Measurements from ENCODE around the gene PAX3. TPM values are rescaled to one million over a fixed set of nuclear protein-coding genes. Genes with fewer than 3 reads are reported as not detected.

PAX3 gene
- total RNA-seq, 1 experiment from 2014 or later, result 0.03 TPM

GRCh38 chr2:222228054-222228453 is 70.7 kb downstream of the PAX3 start:
- Histone ChIP-seq H3K27ac (no peak overlapping the region), H3K27me3 (replicated peaks) (peaks cover 3% of the 10 kb centered on the region; the same call in 1 of the 2 replicates), H3K36me3 (no peaks in the 10 kb centered on the region), H3K4me1 (replicated peaks) (no peaks in the 10 kb centered on the region), H3K4me3 (no peak overlapping the region), H3K9me3 (replicated peaks) (no peaks in the 10 kb centered on the region)
- no peak for DNase-seq (ENCODE audit: low read depth in 1 of 2, low spot score in 2 of 2)

- H3K9me3 ChIP-seq (replicated peaks), result no peaks in the 10 kb centered on the region
- H3K36me3 ChIP-seq, result no peaks in the 10 kb centered on the region
- DNase-seq (ENCODE audit: low read depth in 1 of 2, low spot score in 2 of 2), result no peak
- H3K27ac ChIP-seq, result no peak overlapping the region
- H3K4me3 ChIP-seq, result no peak overlapping the region
- no peaks in the 10 kb centered on the region for H3K4me1 ChIP-seq (replicated peaks)
- peaks cover 48% of the 10 kb centered on the region for H3K27me3 ChIP-seq (replicated peaks)
Measured at GRCh38 chr2:222218786-222219185, 80.0 kb downstream of the PAX3 start.

DNA sequence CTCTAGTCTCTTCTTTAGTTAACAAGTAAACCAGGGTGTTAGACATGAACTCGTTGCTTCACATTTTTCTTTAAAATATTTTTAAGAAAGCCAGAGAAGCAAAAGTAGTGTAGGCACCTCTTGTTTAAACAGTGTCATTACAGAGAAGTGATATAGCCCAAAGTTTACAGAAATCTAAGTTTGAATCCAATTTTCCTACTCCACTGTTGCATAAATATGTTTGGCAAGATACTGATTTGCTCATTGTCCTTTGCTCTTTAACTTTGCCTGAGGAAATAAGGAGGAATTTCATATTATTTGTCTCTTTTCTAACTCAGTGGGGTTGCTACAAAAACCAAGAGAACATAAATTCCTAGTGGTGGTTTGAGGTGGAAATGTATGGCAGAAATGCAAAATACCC is 81.1 kb downstream of the PAX3 start:
- H3K27ac ChIP-seq, result no peak overlapping the region
- no peaks in the 10 kb centered on the region for H3K9me3 ChIP-seq (replicated peaks)
- no peak for DNase-seq (ENCODE audit: low read depth in 1 of 2, low spot score in 2 of 2)
- no peaks in the 10 kb centered on the region for H3K36me3 ChIP-seq
- no peak overlapping the region for H3K4me3 ChIP-seq
- H3K27me3 ChIP-seq (replicated peaks), result peaks cover 57% of the 10 kb centered on the region
- H3K4me1 ChIP-seq (replicated peaks), result no peaks in the 10 kb centered on the region

- Histone ChIP-seq H3K27me3 (replicated peaks) (peaks cover 54% of the 10 kb centered on the region), H3K4me1 (replicated peaks) (no peaks in the 10 kb centered on the region), H3K9me3 (replicated peaks) (no peaks in the 10 kb centered on the region), H3K36me3 (no peaks in the 10 kb centered on the region), H3K27ac (no peak overlapping the region), H3K4me3 (no peak overlapping the region)
- no peak for DNase-seq (ENCODE audit: low read depth in 1 of 2, low spot score in 2 of 2)
Measured at GRCh38 chr2:222214885-222215284, 83.9 kb downstream of the PAX3 start.

GRCh38 chr2:222213049-222213448 is 85.7 kb downstream of the PAX3 start:
- Histone ChIP-seq H3K27ac (no peak overlapping the region), H3K4me1 (replicated peaks) (no peaks in the 10 kb centered on the region), H3K36me3 (no peaks in the 10 kb centered on the region), H3K9me3 (replicated peaks) (no peaks in the 10 kb centered on the region), H3K4me3 (no peak overlapping the region), H3K27me3 (replicated peaks) (peaks cover 36% of the 10 kb centered on the region)
- no peak for DNase-seq (ENCODE audit: low read depth in 1 of 2, low spot score in 2 of 2)

- DNase-seq (ENCODE audit: low read depth in 1 of 2, low spot score in 2 of 2), result no peak
- H3K9me3 ChIP-seq (replicated peaks), result no peaks in the 10 kb centered on the region
- H3K4me3 ChIP-seq, result no peak overlapping the region
- no peak overlapping the region for H3K27ac ChIP-seq
- H3K36me3 ChIP-seq, result no peaks in the 10 kb centered on the region
- no peaks in the 10 kb centered on the region for H3K4me1 ChIP-seq (replicated peaks)
- H3K27me3 ChIP-seq (replicated peaks), result peaks cover 32% of the 10 kb centered on the region
Measured at GRCh38 chr2:222212571-222212970, 86.2 kb downstream of the PAX3 start.

DNA sequence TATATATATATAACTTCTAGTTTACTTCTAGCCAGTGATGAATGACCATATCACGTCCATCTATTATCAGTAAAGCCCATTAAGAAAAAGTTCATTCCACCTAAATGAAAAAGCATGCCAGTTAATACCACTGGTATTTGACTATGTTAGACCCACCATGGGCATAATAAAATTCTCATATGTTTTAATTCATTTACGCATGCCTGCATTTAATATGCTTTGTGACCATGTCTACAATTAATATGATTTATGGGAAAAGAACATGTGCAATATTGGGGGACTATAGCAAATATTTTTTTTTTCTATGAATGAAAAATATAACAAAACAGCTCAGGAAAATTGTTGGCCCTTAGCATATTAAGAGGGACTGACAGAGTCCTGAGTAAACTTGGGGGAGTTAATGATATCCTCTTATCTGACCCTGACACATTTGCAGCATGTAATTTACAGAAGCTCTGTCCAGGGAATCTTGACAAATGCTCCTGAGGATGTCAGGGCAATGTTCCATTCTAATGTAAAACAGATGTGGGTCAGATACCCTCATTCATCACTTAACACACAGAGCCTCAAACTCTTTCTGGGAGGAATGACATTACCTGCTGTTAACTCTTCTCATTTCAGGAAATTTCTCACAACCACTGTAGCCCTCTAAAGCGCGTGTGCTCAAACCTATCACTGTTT is 90.6 kb downstream of the PAX3 start:
- no peak for DNase-seq (ENCODE audit: low read depth in 1 of 2, low spot score in 2 of 2)
- Histone ChIP-seq H3K36me3 (no peaks in the 10 kb centered on the region), H3K27ac (no peak overlapping the region), H3K27me3 (replicated peaks) (peaks cover 26% of the 10 kb centered on the region), H3K9me3 (replicated peaks) (no peaks in the 10 kb centered on the region; the same call in 1 of the 2 replicates), H3K4me1 (replicated peaks) (no peaks in the 10 kb centered on the region), H3K4me3 (no peak overlapping the region)

GRCh38 chr2:222205136-222205535 is 93.7 kb downstream of the PAX3 start:
- no peak for DNase-seq (ENCODE audit: low read depth in 1 of 2, low spot score in 2 of 2)
- Histone ChIP-seq H3K27me3 (replicated peaks) (peaks cover 17% of the 10 kb centered on the region), H3K9me3 (replicated peaks) (no peaks in the 10 kb centered on the region; the same call in 1 of the 2 replicates), H3K4me3 (no peak overlapping the region), H3K36me3 (no peaks in the 10 kb centered on the region), H3K27ac (no peak overlapping the region), H3K4me1 (replicated peaks) (no peaks in the 10 kb centered on the region)

DNA sequence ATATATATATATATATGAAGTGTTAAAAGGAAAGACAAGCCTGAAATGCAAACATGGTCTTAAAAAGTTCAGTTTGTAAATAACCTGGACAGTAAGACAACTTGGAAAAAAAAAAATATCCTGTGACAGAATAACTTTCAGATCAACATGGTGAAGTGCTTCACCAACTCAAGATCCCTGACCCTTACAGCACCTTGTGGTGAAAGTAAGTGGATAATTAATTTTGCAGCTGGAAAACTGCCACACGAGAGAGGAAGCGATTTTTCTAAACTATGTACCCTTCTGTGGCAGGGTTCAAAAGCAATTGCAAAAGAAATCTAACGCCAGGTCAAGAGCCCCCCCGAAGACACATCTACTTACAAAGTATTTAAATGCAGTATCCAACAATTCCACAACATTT is 95.8 kb downstream of the PAX3 start:
- H3K4me1 ChIP-seq (replicated peaks), result no peaks in the 10 kb centered on the region
- H3K9me3 ChIP-seq (replicated peaks), result no peaks in the 10 kb centered on the region; the same call in 1 of the 2 replicates
- no peak overlapping the region for H3K4me3 ChIP-seq
- no peaks in the 10 kb centered on the region for H3K36me3 ChIP-seq
- peaks cover 17% of the 10 kb centered on the region for H3K27me3 ChIP-seq (replicated peaks)
- DNase-seq (ENCODE audit: low read depth in 1 of 2, low spot score in 2 of 2), result no peak
- H3K27ac ChIP-seq, result no peak overlapping the region

GRCh38 chr2:222196159-222196558 is 102.6 kb downstream of the PAX3 start:
- Histone ChIP-seq H3K9me3 (replicated peaks) (no peaks in the 10 kb centered on the region), H3K4me3 (no peak overlapping the region), H3K36me3 (no peaks in the 10 kb centered on the region), H3K27me3 (replicated peaks) (peaks cover under 1% of the 10 kb centered on the region; the same call in 1 of the 2 replicates), H3K4me1 (replicated peaks) (no peaks in the 10 kb centered on the region), H3K27ac (no peak overlapping the region)
- no peak for DNase-seq (ENCODE audit: low read depth in 1 of 2, low spot score in 2 of 2)

DNA sequence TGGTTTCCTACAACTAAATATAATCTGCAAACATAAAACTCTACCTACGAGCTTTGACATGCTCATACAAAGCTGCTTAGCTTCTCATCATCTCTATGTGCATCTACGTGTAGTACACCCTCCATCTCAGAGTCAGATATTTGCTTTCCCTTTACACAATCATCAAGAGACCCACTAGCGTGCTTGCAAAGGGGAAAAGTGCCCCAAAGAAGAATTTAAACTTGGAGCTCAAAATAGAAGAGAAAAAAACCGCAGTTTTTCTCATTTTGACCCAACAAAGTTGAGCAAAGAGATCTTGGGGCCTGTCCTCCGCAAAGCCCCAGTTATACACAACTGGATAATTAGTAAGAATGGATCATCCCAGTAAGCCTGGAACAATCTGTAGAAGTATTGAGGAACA is 104.1 kb downstream of the PAX3 start:
- Histone ChIP-seq H3K27ac (no peak overlapping the region), H3K27me3 (replicated peaks) (peaks cover 5% of the 10 kb centered on the region; the same call in 1 of the 2 replicates), H3K9me3 (replicated peaks) (no peaks in the 10 kb centered on the region), H3K4me1 (replicated peaks) (no peaks in the 10 kb centered on the region), H3K4me3 (no peak overlapping the region), H3K36me3 (no peaks in the 10 kb centered on the region)
- DNase-seq (ENCODE audit: low read depth in 1 of 2, low spot score in 2 of 2), result no peak

DNA sequence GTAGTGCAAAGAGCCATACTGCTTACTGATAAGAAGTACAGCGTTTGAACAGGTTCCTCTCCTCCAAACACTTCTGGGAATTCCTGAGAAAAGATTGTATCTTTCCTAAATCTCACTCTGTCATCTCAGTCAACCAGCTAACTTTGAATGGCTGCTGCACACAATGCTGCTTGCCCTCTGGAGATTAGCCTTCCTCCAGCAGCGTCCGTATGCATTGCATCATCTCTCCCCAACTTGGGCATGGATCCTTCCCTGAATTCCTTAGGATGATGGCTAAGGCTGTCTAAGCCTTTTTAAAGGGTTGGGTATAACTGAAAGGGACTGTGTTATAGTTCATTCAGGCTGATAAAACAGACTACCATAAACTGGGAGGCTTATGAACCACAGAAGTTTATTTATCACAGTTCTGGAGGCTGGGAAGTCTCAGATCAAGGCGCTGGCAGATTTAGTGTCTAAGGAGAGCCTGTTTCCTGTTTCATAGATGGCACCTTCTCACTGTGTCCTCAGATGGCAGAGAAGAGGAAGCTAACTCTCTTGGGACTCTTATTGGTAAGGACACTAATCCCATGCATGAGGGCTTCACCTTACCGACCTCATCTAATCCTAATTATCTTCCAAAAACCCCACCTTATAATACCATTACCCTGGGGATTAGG is 105.3 kb downstream of the PAX3 start:
- H3K27me3 ChIP-seq (replicated peaks), result peaks cover 6% of the 10 kb centered on the region; the same call in 1 of the 2 replicates
- no peaks in the 10 kb centered on the region for H3K36me3 ChIP-seq
- H3K4me3 ChIP-seq, result no peak overlapping the region
- no peak overlapping the region for H3K27ac ChIP-seq
- H3K9me3 ChIP-seq (replicated peaks), result no peaks in the 10 kb centered on the region
- no peak for DNase-seq (ENCODE audit: low read depth in 1 of 2, low spot score in 2 of 2)
- H3K4me1 ChIP-seq (replicated peaks), result no peaks in the 10 kb centered on the region

- H3K9me3 ChIP-seq (replicated peaks), result no peaks in the 10 kb centered on the region
- no peak for DNase-seq (ENCODE audit: low read depth in 1 of 2, low spot score in 2 of 2)
- peaks cover 11% of the 10 kb centered on the region; the same call in 1 of the 2 replicates for H3K27me3 ChIP-seq (replicated peaks)
- no peaks in the 10 kb centered on the region for H3K36me3 ChIP-seq
- H3K4me1 ChIP-seq (replicated peaks), result no peaks in the 10 kb centered on the region
- H3K4me3 ChIP-seq, result no peak overlapping the region
- no peak overlapping the region for H3K27ac ChIP-seq
Measured at GRCh38 chr2:222180619-222181018, 118.2 kb downstream of the PAX3 start.

DNA sequence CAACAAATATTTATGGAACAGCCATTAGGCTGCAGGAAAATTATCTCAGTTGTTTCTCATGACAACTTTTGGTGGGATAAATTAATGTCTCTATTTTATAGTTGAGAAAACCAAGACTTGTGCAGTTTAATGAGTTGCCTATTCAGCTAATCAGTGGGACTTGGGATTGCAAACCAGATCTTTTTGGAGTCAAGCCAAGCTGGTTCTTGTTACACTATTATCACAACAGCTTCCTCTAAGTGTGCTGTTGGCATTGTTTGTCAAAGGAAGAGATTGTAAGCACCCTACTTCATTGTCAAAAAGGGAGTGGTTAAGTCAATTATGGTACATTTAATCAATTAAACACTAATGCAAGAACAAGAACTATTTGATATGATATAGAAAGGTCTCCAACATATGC is 119.2 kb downstream of the PAX3 start:
- peaks cover 21% of the 10 kb centered on the region; the same call in 1 of the 2 replicates for H3K27me3 ChIP-seq (replicated peaks)
- H3K4me1 ChIP-seq (replicated peaks), result no peaks in the 10 kb centered on the region
- no peak for DNase-seq (ENCODE audit: low read depth in 1 of 2, low spot score in 2 of 2)
- H3K36me3 ChIP-seq, result no peaks in the 10 kb centered on the region
- H3K9me3 ChIP-seq (replicated peaks), result no peaks in the 10 kb centered on the region
- H3K27ac ChIP-seq, result no peak overlapping the region
- no peak overlapping the region for H3K4me3 ChIP-seq

Measured in SJSA1 (cell line).